GM13977 (cell line): ENCODE data around the gene NPPA.

Source experiments
- DNase-seq: peaks from one replicate; pipeline ENCODE4 v3.0.0; 2012; ENCODE audit warnings: low spot score
- CTCF ChIP-seq: IDR thresholded peaks from 2 replicates; pipeline ENCODE4 v1.5.1; 2012; ENCODE audit warnings: mild to moderate bottlenecking, control low read depth; ENCODE audit not compliant: insufficient read depth; ENCODE audit errors: extremely low read depth, missing control alignments
- in situ Hi-C: fragments of 300-500 bp; cut with MboI; formaldehyde crosslinking; loops from one replicate; pipeline ENCODE4 v1.12.0; 2022; ENCODE audit warnings: low sequenced_read_pairs, low pct_unique_long_range_greater_than_20kb, mixed read lengths, inconsistent platforms; ENCODE audit not compliant: unreplicated experiment

The NPPA gene

GRCh38 chr1:11845641-11846335 lies 1.8 kb downstream of the NPPA start:
- no peak for DNase-seq
- TF ChIP-seq CTCF = no peak
- in situ Hi-C loops = loop anchor here (10.0 kb wide), 1 partner anchor 49 kb away; no protein-coding TSS in a partner anchor

- peak; percentile 62 for DNase-seq
- in situ Hi-C loops = loop anchor here (10.0 kb wide), 1 partner anchor 52 kb away; no protein-coding TSS in a partner anchor
Observed at GRCh38 chr1:11842154-11843041, 5.2 kb downstream of the NPPA start.

GRCh38 chr1:11841245-11842153 lies 6.1 kb downstream of the NPPA start:
- no peak for DNase-seq
- in situ Hi-C loops = loop anchor here (10.0 kb wide), 1 partner anchor 53 kb away; no protein-coding TSS in a partner anchor
- TF ChIP-seq CTCF = no peak

More at GRCh38 chr1:11842154-11843041, 5.2 kb downstream of the NPPA start:
- no peak for TF ChIP-seq CTCF

- no peak for TF ChIP-seq CTCF
- in situ Hi-C loops = loop anchor here (10.0 kb wide), 1 partner anchor 55 kb away; no protein-coding TSS in a partner anchor
Observed at GRCh38 chr1:11839727-11840705, 7.6 kb downstream of the NPPA start.

GRCh38 chr1:11838349-11839272 lies 9.0 kb downstream of the NPPA start:
- in situ Hi-C loops = no loop called here
- peak; percentile 92 for DNase-seq
- TF ChIP-seq CTCF = peak; percentile 99

More at GRCh38 chr1:11839727-11840705, 7.6 kb downstream of the NPPA start:
- DNase-seq = no peak
